Panc1 (cell line): ENCODE measurements around the gene CLNK. TPM values are rescaled to one million over a fixed set of nuclear protein-coding genes. Genes with fewer than 3 reads are reported as not detected.

ENCODE experiments used
- ATAC-seq: fragments of 200-7000 bp; cut with Tn5 transposase; 2 replicates; pipeline ENCODE4 v1.9.1; 2020; ENCODE audit warnings: mild to moderate bottlenecking, moderate library complexity
- BruUV-seq: library from RNA; stranded (reverse); fragments of 400-500 nt; replicated peaks from 2 replicates; lab custom pipeline; 2021; lab: Mats Ljungman, UMichigan
- CTCF ChIA-PET: fragments of 300-600 bp; sonication (Branson Sonifier 250); formaldehyde crosslinking; loops from one replicate; lab custom pipeline; 2022; ENCODE audit warnings: antibody characterized with exemption; lab: Charles Lee
- POLR2A ChIA-PET: fragments of 300-600 bp; sonication (Branson Sonifier 250); formaldehyde crosslinking; loops from one replicate; lab custom pipeline; 2022; ENCODE audit warnings: antibody characterized with exemption; lab: Charles Lee
- DNase-seq: peaks from one replicate; pipeline ENCODE4 v3.0.0-alpha.2; 2010; ENCODE audit warnings: low read depth, low spot score
- H3K27ac ChIP-seq: 2 replicates; pipeline ENCODE4 v1.5.1; 2011; ENCODE audit warnings: mild to moderate bottlenecking, low read length, inconsistent platforms
- H3K27me3 ChIP-seq: fragments of 200-500 bp; sonication (Bioruptor generic); 2 replicates; pipeline ENCODE4 v1.6.0; 2014; ENCODE audit warnings: low read length, inconsistent platforms; ENCODE audit not compliant: control insufficient read depth, insufficient read depth
- H3K36me3 ChIP-seq: fragments of 200-500 bp; sonication (Bioruptor generic); 2 replicates; pipeline ENCODE4 v1.5.1; 2014; ENCODE audit warnings: inconsistent platforms, mild to moderate bottlenecking, low read length, moderate library complexity; ENCODE audit not compliant: control insufficient read depth, insufficient read depth
- H3K4me1 ChIP-seq: 2 replicates; pipeline ENCODE4 v1.5.1; 2011; ENCODE audit warnings: inconsistent platforms, mild to moderate bottlenecking, low read length, moderate library complexity; ENCODE audit not compliant: control insufficient read depth, insufficient read depth
- H3K4me3 ChIP-seq, 2 experiments: 2 replicates each; pipeline ENCODE4 v1.5.1; 2011 to 2012; ENCODE audit warnings: low read depth in 2 of 2, low read length in 2 of 2, mild to moderate bottlenecking in 2 of 2, inconsistent platforms in 1 of 2, moderate library complexity in 1 of 2
- H3K9me3 ChIP-seq: fragments of 200-500 bp; sonication (Bioruptor generic); 2 replicates; pipeline ENCODE4 v1.5.1; 2014; ENCODE audit warnings: low read depth, mild to moderate bottlenecking, inconsistent platforms, low read length, moderate library complexity; ENCODE audit not compliant: control insufficient read depth, insufficient read depth
- POLR2AphosphoS5 ChIP-seq: IDR thresholded peaks from 2 replicates; pipeline ENCODE4 v1.6.1; 2012; ENCODE audit warnings: mild to moderate bottlenecking, low read depth, low read length, moderate library complexity
- SIN3A ChIP-seq: IDR thresholded peaks from 2 replicates; pipeline ENCODE4 v1.6.1; 2012; ENCODE audit warnings: low read depth, mild to moderate bottlenecking, low read length, moderate library complexity, borderline replicate concordance; ENCODE audit not compliant: insufficient read depth
- TCF7L2 ChIP-seq: IDR thresholded peaks from 2 replicates; pipeline ENCODE4 v1.6.1; 2011; ENCODE audit warnings: mild to moderate bottlenecking, low read depth, low read length, inconsistent platforms
- in situ Hi-C: cut with HindIII; loops from 2 replicates; pipeline ENCODE4 v1.10.0; 2016; ENCODE audit warnings: low sequenced_read_pairs, low pct_unique_long_range_greater_than_20kb
- intact Hi-C: fragments of 100-400 bp; cut with micrococcal nuclease; formaldehyde crosslinking; loops from one replicate; pipeline ENCODE4 v1.10.0; 2022; ENCODE audit not compliant: unreplicated experiment
- total RNA-seq: library from RNA; stranded (reverse); gene quantifications from one replicate; pipeline ENCODE4 v1.2.1, GENCODE V29; 2021; ENCODE audit not compliant: unreplicated experiment
- TF ChIP-seq, protein P1 (sequence below): fragments of 450-650 bp; IDR thresholded peaks from 2 replicates; pipeline ENCODE4 v1.5.1; 2017; ENCODE audit warnings: mild to moderate bottlenecking
- TF ChIP-seq, protein P2 (sequence below), 2 experiments: IDR thresholded peaks; 2 replicates each; pipeline ENCODE4 v1.6.1; 2011 to 2012; ENCODE audit warnings: low read depth in 2 of 2, control low read depth in 1 of 2, low read length in 1 of 2, mild to moderate bottlenecking in 1 of 2, moderate library complexity in 1 of 2; ENCODE audit not compliant: insufficient read depth in 1 of 2

Gene CLNK
- total RNA-seq, 1 experiment from 2014 or later: not detected

DNA sequence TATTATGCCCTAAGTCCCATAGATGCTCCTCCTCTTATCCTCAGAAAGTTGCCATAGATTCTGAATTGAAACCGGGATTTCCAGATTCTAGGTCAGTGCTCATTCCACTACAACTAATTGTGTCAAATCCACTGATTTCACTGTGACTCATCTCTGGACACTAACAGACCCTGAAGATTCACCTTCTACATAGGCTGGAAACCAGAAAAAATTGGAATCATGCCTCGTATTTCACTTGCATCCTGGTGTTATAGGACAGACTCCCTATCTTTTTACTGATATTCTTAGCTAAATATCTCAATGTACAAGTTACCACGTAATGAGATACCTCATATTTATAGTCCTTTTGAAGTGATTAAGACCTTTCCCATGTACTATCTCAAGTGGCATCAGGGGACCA is 36.7 kb downstream of the CLNK start:
- ChIA-PET POLR2A (no interaction called here), CTCF (no interaction called here)
- no TSS peak for BruUV-seq
- no peaks in the 10 kb centered on the region for H3K27me3 ChIP-seq
- intact Hi-C loops: no loop called here
- in situ Hi-C loops: no loop called here
- H3K4me1 ChIP-seq: no peaks in the 10 kb centered on the region
- no peak for ATAC-seq
- no peak for DNase-seq
- no peak overlapping the region for H3K4me3 ChIP-seq
- TF ChIP-seq, protein P1, sequence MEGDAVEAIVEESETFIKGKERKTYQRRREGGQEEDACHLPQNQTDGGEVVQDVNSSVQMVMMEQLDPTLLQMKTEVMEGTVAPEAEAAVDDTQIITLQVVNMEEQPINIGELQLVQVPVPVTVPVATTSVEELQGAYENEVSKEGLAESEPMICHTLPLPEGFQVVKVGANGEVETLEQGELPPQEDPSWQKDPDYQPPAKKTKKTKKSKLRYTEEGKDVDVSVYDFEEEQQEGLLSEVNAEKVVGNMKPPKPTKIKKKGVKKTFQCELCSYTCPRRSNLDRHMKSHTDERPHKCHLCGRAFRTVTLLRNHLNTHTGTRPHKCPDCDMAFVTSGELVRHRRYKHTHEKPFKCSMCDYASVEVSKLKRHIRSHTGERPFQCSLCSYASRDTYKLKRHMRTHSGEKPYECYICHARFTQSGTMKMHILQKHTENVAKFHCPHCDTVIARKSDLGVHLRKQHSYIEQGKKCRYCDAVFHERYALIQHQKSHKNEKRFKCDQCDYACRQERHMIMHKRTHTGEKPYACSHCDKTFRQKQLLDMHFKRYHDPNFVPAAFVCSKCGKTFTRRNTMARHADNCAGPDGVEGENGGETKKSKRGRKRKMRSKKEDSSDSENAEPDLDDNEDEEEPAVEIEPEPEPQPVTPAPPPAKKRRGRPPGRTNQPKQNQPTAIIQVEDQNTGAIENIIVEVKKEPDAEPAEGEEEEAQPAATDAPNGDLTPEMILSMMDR: no peak
- TF ChIP-seq SIN3A (no peak), POLR2AphosphoS5 (no peak), TCF7L2 (no peak)
- TF ChIP-seq, protein P2, sequence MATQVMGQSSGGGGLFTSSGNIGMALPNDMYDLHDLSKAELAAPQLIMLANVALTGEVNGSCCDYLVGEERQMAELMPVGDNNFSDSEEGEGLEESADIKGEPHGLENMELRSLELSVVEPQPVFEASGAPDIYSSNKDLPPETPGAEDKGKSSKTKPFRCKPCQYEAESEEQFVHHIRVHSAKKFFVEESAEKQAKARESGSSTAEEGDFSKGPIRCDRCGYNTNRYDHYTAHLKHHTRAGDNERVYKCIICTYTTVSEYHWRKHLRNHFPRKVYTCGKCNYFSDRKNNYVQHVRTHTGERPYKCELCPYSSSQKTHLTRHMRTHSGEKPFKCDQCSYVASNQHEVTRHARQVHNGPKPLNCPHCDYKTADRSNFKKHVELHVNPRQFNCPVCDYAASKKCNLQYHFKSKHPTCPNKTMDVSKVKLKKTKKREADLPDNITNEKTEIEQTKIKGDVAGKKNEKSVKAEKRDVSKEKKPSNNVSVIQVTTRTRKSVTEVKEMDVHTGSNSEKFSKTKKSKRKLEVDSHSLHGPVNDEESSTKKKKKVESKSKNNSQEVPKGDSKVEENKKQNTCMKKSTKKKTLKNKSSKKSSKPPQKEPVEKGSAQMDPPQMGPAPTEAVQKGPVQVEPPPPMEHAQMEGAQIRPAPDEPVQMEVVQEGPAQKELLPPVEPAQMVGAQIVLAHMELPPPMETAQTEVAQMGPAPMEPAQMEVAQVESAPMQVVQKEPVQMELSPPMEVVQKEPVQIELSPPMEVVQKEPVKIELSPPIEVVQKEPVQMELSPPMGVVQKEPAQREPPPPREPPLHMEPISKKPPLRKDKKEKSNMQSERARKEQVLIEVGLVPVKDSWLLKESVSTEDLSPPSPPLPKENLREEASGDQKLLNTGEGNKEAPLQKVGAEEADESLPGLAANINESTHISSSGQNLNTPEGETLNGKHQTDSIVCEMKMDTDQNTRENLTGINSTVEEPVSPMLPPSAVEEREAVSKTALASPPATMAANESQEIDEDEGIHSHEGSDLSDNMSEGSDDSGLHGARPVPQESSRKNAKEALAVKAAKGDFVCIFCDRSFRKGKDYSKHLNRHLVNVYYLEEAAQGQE (IDR thresholded peaks at IDR 0.05; ENCODE audit: insufficient read depth in 1 of 2, low read depth in 2 of 2, low read length in 1 of 2): no peak
- no peaks in the 10 kb centered on the region for H3K36me3 ChIP-seq
- H3K9me3 ChIP-seq: no peaks in the 10 kb centered on the region
- no peak overlapping the region for H3K27ac ChIP-seq

DNA sequence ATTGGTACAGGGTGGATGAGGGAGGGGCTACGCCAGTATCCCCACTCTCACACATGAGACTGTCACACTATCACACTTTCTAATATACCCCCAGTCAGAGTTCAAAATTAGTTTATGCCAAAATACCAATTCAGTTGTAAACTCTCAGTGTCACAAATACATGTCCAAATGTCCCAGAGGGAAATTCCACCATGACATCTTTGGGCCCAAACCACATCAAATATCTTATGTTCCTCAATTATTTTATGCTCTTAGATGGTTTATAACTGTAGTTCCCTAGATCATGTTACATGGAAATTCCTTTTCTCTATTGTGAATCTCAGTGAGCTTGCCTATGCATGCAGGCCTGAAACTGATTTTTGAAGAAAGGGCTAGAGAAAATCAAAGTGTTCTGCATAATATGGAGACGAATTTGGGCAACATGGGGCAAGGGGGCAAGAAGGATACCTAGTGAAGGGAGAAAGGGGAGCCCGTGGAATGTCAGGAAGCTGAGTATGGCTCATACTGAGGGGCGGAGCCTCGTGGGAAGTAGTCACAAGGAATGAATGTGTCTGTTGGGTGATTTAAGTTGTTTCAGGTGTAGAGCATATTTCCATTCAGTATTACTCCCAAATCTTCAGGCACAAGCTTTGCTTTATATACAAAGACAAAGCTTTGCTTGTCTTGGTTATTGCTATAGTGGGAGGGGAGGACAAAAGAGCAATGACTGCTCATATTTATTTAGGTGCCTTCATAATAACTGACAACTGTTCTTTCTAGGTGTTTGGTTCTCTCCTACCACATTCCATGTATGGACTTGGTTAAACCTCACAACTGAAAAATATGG is 40.8 kb downstream of the CLNK start:
- no TSS peak for BruUV-seq
- in situ Hi-C loops: no loop called here
- DNase-seq (no peak), ATAC-seq (no peak)
- Histone ChIP-seq H3K36me3 (no peaks in the 10 kb centered on the region), H3K4me1 (no peaks in the 10 kb centered on the region), H3K4me3 (no peak overlapping the region), H3K27ac (no peak overlapping the region), H3K27me3 (no peaks in the 10 kb centered on the region), H3K9me3 (no peaks in the 10 kb centered on the region)
- TF ChIP-seq, protein P1: no peak
- TF ChIP-seq, protein P2 (IDR thresholded peaks at IDR 0.05; ENCODE audit: insufficient read depth in 1 of 2, low read depth in 2 of 2, low read length in 1 of 2): no peak
- TF ChIP-seq TCF7L2: no peak
- TF ChIP-seq POLR2AphosphoS5: no peak
- no peak for TF ChIP-seq SIN3A
- intact Hi-C loops: no loop called here
- ChIA-PET POLR2A (no interaction called here), CTCF (no interaction called here)
